OCI-M2 (cell line): Measurements from ENCODE around the gene DDX42.

Source experiments
- DNase-seq: peaks from one replicate; lab custom pipeline; 2025; ENCODE audit not compliant: unreplicated experiment; lab: John Stamatoyannopoulos, UW

Gene DDX42

DNA sequence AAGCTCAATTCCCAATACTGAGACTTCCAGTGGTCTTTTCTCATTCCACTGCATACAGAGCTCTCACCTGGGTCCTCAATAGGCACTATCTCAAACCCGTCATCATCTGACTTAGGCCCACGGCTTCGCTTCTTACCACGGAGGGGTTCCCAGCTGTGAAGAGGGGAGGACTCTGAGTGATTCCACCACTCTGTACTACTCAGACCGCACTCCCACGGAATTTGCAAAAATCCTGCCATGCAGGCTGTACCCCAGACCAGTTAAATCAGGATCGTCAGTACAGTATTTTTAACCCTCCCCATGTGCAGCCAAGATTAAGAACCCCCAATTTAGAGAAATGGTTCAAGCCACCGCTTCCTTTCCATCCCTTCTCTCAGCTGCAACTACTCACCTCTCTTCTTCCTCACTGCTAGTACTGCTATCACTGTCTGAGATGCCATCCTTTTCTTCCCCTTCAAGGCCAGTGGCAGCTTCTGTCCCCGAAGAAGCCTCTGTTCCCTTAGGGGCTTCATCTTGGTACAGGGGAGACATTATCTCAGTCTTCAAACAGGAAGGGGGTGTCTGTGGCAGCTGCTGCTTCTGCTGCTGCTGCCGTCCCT is 47.1 kb downstream of the DDX42 start:
- DNase-seq, result no peak

DNA sequence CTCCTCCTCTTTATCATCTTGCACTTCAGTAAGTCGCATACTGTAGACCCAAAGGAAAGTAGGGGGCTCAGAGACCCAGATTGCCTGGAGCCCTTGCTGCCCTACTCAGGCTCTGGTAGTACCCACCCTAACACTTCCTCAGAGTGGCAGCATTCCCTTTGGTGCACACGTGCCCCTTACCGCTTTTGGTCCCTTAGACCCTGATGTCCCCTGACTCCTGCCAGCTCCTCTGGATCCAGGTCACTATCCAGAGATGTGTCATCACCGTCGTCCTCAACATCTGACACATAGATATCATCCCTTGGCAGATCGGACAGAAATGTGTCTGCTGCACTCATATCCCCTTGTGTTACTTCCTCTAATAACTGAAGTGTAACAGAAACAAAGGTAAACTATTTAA is 47.8 kb downstream of the DDX42 start:
- DNase-seq, result no peak

DNA sequence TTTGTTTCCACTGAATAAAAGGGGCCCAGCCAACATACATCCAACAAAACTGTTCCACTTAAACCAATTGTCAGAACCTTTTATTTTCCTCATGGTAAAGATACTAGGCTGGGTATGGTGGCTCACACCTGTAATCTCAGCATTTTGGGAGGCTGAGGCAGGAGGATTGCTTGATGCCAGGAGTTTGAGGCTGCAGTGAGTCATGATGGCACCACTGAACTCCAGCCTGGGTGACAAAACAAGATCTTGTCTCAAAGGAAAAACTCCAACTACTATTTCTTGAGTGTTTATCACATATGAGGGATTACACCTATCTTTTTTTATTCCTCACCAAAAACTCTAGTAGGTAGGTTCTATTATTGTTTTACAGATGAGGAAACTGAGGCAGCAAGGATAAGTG is 48.6 kb downstream of the DDX42 start:
- no peak for DNase-seq

DNA sequence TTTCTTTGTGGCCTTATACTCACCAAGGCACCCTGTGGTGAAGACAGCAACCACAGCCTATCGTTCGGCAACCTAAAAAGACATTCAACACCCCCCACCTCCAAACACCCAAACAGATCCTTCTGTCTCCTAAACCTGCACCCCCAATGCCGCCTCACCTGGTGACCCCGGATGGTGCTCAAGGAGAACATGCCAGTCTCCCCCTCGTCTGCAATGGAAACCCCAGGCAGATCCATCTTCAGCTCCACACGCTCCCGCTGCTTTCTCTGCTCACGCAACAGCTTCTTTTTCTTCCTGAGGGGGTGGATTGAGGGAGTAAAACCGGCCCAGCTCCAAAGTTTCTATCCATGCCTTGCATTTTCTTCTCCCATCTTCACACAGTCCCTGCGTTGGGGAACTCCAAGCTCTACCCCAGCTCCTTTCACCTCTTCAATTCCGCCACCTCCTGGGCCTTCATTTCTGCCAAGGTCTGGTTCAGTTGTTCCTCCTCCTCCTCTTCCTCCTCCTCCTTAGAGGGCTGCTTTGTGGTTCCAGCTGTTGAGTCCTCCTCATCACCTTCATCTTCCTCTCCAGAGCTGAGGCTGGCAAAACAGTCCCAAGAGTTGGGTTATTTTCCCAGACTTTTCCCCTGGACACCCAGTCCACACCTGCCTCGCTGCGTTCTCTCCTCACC is 49.8 kb downstream of the DDX42 start:
- no peak for DNase-seq

DNA sequence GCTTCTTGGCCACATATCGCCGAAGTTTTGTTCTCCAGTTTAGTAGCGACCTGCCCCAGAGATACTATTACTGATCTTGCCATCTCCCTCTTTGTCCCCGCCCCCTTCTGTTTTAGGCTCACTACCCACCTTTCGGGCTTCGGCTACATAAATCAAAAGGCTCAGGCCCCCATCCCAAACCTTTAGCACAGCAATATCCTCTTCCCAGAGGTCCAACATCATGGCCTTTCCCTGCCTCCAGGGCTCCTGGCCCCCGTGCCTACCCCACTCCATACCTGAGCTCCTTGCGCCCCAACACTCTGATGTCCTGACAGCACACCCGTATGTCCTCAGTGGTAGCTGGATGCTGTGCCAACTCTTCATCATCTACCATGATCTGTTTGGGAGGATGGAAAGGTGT is 50.4 kb downstream of the DDX42 start:
- no peak for DNase-seq

DNA sequence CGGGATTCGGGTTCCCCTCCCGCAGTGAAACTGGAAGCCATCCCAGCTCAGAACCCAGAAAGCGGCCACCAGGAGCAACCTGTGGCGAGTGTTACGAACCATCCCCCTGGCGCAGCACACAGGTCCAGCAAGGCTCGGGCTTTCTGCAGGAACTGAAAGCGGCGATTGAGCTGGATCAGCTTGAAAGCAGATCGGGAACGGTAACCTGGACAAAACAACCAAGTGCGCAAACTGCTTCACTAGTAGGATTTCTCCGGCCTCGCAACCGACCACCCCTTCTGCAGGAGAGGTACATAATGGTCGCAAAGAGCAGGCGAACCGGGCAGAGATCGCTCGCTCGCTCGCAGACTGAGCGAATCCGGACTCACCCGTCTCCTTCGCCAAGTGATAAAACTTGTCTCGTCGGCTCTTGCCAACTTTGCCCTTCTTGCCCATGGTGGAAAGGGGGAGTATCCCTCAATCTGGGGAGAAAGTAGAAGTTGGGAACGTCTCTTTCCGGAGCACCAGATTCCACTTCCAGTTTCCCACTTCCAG is 52.6 kb downstream of the DDX42 start:
- no peak for DNase-seq

DNA sequence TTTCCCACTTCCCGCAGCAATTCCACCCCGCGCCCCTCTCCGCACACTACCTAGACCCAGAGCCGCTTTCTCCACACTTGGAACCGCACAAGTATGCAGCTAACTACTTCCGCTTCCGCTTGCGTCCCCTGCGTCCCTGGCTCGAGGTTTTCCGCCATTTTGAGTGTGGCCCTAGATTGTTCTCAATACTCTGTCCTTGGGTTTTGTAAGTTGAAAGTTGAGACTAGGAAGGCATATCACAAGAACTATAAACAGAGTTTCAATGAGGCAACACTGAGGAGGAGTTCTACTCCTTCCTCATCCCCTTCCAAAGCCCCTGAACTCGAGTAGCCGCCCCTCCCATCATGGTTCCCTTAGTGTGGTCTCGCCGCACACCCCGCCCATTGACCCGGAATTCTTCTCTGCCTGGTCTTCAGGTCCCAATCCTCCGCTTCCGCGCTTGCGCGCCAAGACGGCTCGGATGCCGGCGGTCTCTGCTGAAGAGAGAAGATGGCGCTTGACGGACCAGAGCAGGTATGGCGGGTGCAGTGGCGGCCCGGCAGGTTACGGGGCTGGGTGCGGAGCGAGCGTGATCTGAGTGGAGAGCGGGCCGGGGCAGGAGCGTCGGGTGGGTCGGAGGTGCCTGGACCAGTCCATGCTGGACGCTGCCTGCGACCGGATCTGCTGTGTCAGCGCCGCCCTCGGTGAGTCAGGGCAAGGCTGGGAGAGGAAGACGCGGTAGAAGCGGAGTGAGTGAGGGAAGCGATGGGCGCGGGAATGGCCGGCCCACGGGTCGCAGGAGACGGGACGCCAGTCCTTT is 53.2 kb downstream of the DDX42 start, which contains the start of the genes FTSJ3 and PSMC5:
FTSJ3 (minus strand) TSS at position 662 of the 799 bp plus-strand sequence. CDS start 761 bp downstream, outside the sequence.
PSMC5 (plus strand) TSS at position 430 of the 799 bp plus-strand sequence; CDS start at position 490, 60 bp downstream.
- peak; percentile 63 for DNase-seq

DNA sequence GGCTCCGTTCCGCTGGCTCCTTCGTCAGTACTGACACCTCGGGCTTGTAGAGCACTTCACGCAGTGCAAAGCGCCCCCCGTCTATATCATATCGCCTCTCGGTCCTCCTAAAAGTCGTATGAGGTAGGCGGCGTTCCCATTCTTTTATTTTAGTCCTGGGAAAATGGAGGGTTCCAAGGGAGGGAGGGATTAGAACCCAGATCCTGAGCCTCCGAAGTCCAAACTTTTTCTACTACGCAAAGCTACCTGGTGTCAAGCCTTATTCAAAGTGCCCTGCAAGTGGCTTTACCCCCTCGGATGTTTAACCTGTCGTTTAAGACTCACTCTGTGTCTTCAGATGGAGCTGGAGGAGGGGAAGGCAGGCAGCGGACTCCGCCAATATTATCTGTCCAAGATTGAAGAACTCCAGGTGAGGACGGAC is 53.8 kb downstream of the DDX42 start:
- no peak for DNase-seq

DNA sequence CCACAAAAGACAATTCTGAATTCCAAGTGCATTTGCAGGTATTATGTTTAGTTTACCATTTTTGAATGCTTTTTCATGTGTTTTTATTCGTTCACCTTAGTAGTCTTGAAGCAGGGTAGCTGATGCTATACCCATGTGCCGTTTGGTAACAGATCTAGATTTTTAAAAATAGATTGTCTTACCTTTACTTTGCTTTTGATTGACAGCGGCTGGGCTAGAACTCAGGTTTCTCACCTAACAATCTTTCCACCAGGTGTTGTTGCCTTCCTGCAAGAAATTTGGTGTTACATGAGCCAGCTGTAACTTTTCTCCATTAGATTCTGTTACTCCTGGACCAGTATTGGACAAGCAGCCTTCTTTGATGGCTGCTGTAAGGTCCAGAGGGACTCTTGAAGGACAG is 55.0 kb downstream of the DDX42 start:
- DNase-seq, result no peak

DNA sequence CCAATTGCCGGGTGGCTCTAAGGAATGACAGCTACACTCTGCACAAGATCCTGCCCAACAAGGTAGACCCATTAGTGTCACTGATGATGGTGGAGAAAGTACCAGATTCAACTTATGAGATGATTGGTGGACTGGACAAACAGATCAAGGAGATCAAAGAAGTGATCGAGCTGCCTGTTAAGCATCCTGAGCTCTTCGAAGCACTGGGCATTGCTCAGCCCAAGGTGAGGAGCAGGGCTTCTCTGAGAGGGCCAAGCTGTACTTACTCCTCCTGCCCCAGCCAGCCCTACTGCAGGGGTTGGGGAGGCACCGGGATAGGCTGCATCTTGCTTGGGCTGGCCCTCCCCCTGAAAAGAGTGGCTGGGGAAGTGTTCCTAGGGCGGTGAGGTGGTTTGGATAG is 56.3 kb downstream of the DDX42 start:
- DNase-seq, result no peak

DNA sequence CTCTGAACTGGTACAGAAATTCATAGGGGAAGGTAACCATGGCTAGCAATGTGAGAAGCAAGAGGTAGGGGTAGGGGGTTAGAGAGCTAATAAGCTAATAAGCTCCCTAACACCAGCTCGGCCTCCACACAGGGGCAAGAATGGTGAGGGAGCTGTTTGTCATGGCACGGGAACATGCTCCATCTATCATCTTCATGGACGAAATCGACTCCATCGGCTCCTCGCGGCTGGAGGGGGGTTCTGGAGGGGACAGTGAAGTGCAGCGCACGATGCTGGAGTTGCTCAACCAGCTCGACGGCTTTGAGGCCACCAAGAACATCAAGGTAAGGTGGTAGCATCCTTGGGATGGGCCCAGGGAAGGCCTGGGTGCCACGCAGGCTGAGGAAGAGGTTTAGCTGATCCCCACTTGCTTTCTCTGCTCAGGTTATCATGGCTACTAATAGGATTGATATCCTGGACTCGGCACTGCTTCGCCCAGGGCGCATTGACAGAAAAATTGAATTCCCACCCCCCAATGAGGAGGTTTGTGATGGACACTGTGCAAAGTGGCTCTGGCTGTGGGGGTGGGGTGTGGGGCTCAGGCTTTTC is 57.0 kb downstream of the DDX42 start:
- DNase-seq, result no peak

DNA sequence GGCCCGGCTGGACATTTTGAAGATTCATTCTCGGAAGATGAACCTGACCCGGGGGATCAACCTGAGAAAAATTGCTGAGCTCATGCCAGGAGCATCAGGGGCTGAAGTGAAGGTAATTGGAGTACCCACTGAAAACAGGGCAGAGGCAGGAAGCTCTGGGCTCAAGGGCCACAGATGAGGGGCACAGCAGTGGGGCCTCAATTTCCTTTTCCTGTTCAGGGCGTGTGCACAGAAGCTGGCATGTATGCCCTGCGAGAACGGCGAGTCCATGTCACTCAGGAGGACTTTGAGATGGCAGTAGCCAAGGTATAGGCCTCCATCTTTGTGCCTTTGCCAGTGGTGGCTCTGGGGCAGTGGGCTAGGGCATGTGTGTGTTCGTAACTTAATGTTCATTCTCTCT is 57.5 kb downstream of the DDX42 start:
- no peak for DNase-seq

DNA sequence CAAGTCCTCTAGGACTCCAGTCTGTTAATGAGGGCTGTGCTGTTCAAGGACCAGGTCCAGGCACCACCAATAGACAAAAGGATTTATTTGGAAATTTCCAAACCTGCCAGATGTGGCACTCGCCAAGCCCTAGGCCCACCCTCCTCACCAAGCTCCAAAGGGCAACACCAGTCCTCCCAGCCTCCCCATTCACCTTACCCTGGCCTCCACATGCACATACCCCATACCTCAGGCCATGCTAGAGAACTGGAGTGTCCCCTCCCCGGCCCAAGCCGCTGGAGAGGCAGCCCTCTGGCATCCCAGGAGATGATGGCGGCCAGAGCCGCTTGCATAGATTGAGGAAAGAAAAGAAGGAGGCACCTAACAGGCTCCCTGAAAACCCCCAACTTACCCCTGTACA is 58.0 kb downstream of the DDX42 start:
- DNase-seq, result no peak

DNA sequence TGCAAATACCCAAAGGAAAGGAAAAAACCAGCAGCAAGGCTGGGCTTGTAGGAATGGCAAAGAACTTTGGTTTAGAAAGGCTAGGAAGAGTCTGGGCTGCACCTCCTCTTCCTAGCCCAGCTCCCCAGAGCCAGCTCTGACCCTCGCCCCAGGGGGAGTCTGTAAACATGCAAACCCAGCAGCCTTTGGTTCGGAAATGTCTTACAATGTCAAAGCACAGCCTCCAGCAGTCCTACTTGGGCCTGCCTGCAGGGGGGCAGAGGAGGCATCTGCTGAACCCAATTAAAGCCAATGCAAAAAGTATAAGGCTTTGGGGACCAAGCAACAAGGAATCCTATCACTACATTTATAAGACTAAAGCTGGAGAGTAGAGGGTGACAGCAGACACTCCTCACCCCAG is 58.5 kb downstream of the DDX42 start:
- DNase-seq, result no peak

DNA sequence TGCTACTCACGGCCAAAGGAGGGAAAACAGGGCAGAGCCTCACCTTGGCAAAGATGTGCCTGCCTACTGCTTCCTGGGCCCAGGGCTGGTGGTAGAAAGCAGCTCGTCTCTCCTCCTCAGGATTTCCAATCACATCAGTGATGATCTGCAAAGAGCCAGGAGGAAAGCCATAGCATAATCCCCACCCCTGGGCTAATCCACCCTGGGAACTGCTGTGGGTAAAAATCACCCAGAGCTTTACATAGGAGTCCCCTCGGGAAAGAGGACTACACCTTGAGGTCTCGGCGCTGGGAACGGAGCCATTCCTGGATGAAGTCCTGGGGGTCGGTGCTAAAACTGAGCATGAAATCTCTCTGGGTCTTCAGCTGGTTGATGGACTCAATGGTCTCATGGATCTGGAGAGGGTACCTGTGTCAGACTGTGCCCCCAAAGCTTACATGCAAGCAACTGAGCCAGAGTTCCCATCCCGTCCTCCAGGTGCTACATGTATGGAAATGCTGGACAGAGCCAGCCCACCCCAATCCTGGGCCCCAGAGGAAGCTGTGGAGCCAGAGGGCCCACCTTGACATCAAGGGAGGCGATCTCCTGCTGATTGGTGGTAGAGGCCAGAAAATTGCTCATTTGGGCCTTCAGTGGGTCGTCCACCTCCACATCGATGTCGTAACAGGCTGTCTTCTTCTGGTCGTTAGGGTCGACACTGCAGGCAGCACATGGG is 59.2 kb downstream of the DDX42 start:
- no peak for DNase-seq

DNA sequence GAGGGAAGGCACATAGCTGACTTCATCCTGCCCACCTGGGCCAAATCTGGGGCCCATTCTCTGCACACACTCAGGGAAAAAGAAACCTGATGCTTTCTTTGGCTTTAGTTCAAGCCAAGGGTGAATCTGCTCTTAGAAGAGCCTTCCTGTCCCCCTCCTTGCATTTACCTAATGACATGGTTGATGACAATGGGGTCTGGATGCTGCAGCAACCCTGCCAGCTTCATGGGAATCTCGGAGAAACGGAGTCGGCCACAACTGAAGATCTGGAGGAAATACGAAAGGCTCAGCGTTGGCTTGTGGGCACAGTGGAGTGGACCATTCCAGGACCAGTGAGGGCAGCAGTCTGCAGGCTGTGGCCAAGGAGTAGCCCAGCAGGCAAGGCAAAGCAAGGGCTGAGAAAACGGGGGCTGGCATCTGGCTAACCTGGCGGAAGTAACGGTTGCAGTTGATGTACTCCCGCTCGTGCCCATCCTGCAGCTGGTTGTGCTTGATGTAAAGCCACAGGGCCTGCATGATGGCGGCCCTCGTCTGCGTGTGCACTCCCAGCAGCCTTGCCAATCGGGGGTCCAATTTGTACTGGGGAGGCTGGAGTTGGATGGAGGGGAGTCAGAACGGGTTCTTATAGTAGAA is 59.9 kb downstream of the DDX42 start:
- no peak for DNase-seq

DNA sequence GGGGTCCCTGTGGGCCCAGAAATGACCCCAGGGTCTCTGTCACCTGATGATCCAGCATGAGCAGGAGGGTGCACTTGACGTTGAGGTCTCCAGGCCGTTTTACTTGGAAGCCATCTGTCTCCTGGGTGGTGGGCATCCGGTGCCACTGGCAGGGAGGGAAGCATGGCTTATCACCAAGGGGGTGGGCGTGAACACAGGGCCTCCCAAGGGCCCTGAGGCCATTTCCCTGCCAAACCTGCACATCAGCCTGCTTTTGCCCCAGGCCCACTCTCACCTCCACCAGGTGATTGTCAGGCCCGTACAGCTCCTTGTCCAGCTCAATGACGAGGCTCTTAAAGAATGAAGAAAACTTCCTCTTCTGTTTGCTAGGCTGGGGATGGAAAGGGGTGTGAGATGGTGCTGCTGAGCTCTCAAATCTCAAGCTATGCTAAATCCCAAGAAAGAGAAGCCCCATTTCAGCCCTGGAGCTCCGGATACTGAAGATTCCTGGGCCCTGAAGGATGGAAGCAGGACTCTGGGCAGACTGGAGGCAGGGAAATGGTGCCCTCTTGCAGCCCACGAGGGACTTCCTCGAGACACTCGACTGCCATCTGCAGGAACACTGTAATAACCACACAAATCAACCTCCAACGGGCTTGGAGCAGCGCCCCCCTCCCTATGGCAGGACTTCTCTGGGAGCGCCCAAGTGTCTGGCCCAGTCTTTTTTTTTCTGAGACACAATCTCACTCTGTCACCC is 60.6 kb downstream of the DDX42 start:
- peak; percentile 50 for DNase-seq

DNA sequence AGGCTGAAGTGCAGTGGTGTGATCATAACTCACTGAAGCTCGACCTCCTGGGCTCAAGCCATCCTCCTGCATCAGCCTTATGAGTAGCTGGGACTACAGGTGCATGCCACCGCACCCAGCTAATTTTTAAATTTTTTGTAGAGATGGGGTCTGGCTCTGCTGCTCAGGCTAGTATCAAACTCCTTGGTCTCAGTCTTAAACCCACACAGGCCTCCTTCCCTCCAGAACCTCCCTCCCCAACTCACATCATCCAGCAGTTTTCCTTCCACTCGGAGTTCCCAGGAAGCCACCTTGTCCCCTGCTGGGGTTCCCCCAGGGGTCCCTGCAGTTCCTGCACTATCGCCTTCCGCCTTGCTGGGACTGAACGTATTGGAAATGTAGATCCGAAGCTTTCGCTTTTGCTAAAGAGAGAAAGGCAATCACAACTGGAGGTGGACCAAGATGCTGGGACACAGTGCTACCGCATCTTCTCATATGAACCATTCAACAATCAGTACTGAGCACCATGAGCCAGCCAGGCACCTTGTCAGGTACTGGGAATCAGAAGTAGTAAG is 61.3 kb downstream of the DDX42 start:
- no peak for DNase-seq

DNA sequence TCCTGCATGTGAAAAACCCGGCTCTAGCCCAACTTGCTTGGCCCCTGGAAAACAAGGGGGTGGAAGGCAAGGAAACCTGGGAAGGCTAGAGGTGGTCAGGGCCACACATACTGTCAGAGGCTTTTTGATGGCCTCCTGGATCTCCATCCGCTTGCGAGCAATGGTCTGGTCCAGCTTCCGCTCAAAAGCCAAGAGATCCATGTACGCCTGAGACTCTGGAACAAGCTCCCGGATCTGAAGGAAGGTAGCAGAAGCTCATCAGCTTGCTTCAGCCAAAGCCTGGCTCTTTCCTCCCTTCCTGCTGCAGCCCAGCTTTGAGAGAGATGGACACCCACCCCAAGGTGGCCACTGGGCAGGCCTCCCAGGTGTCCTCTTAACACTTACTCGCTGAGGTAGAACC is 62.8 kb downstream of the DDX42 start:
- no peak for DNase-seq
